ENCODE results near the gene C3. TPM values are rescaled to one million over a fixed set of nuclear protein-coding genes. Genes with fewer than 3 reads are reported as not detected.

C3 gene
- total RNA-seq, 1 donor from 2014 or later: 133 TPM

- no peak for DNase-seq
- H3K9me3 ChIP-seq (replicated peaks): no peaks in the 10 kb centered on the region
- intact Hi-C loops (cut with micrococcal nuclease): no loop called here
- H3K27ac ChIP-seq (replicated peaks): no peak overlapping the region
- no peaks in the 10 kb centered on the region for H3K4me1 ChIP-seq
- H3K27me3 ChIP-seq (ENCODE audit: low read depth): peaks cover 51% of the 10 kb centered on the region
- TF ChIP-seq, protein P1, sequence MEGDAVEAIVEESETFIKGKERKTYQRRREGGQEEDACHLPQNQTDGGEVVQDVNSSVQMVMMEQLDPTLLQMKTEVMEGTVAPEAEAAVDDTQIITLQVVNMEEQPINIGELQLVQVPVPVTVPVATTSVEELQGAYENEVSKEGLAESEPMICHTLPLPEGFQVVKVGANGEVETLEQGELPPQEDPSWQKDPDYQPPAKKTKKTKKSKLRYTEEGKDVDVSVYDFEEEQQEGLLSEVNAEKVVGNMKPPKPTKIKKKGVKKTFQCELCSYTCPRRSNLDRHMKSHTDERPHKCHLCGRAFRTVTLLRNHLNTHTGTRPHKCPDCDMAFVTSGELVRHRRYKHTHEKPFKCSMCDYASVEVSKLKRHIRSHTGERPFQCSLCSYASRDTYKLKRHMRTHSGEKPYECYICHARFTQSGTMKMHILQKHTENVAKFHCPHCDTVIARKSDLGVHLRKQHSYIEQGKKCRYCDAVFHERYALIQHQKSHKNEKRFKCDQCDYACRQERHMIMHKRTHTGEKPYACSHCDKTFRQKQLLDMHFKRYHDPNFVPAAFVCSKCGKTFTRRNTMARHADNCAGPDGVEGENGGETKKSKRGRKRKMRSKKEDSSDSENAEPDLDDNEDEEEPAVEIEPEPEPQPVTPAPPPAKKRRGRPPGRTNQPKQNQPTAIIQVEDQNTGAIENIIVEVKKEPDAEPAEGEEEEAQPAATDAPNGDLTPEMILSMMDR (IDR thresholded peaks at IDR 0.05; ENCODE audit: borderline replicate concordance): no peak
- H3K4me3 ChIP-seq: no peak overlapping the region
- H3K36me3 ChIP-seq: peaks cover 20% of the 10 kb centered on the region
Measured at GRCh38 chr19:6680141-6680540, 40.3 kb downstream of the C3 start.

DNA sequence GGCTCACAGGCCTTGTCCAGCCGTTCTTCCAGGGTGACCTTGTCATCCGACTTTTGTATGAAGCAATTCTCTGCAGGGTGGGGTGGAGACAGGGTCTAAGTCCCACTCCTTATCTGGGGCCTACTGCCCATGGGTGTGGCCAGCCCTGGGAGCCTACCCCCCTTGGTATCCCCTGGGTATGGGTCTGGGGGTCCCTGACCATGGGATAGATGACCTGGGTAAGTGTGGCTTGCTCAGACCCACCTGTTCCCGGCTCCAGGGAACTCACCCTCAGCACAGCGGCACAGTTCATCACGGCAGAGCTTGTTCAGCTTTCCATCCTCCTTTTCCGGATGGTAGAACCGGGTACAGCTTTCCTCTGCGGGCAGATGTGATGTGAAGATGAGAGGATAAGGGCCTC lies 41.3 kb downstream of the C3 start:
- peaks cover 54% of the 10 kb centered on the region for H3K27me3 ChIP-seq (ENCODE audit: low read depth)
- H3K27ac ChIP-seq (replicated peaks): no peak overlapping the region
- intact Hi-C loops (cut with micrococcal nuclease): no loop called here
- TF ChIP-seq, protein P1 (IDR thresholded peaks at IDR 0.05; ENCODE audit: borderline replicate concordance): no peak
- DNase-seq: no peak
- H3K9me3 ChIP-seq (replicated peaks): no peaks in the 10 kb centered on the region
- H3K4me1 ChIP-seq: peaks cover 6% of the 10 kb centered on the region
- no peak overlapping the region for H3K4me3 ChIP-seq
- peaks cover 13% of the 10 kb centered on the region for H3K36me3 ChIP-seq

DNA sequence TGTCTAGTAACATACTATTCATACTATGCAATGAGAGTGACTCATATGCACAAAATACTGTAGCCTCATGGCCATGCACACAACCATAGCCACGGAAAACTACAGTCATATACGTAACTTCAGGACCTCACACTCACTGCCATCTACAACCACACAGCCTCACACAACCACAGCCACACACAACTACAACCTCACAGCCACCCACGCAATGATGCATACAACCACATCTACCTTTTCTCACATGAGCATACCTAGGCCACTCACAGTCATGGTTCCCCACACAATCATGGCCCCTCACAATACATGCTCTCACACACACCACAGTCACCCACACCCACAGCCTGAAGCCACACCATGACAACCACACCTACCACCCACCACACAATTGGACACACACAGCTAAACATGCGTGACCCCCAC lies 41.8 kb downstream of the C3 start:
- no peak overlapping the region for H3K4me3 ChIP-seq
- no peak for DNase-seq
- TF ChIP-seq, protein P1 (IDR thresholded peaks at IDR 0.05; ENCODE audit: borderline replicate concordance): no peak
- no peaks in the 10 kb centered on the region for H3K9me3 ChIP-seq (replicated peaks)
- H3K27me3 ChIP-seq (ENCODE audit: low read depth): peaks cover 59% of the 10 kb centered on the region
- H3K27ac ChIP-seq (replicated peaks): no peak overlapping the region
- intact Hi-C loops (cut with micrococcal nuclease): no loop called here
- H3K4me1 ChIP-seq: peaks cover 6% of the 10 kb centered on the region
- H3K36me3 ChIP-seq: peaks cover 13% of the 10 kb centered on the region

- TF ChIP-seq, protein P1 (IDR thresholded peaks at IDR 0.05; ENCODE audit: borderline replicate concordance): no peak
Measured at GRCh38 chr19:6677883-6678689, 42.4 kb downstream of the C3 start.

GRCh38 chr19:6677495-6677882 lies 43.0 kb downstream of the C3 start:
- Histone ChIP-seq H3K27me3 (ENCODE audit: low read depth) (peaks cover 67% of the 10 kb centered on the region), H3K4me1 (peaks cover 6% of the 10 kb centered on the region), H3K27ac (replicated peaks) (no peak overlapping the region), H3K36me3 (peaks cover 13% of the 10 kb centered on the region), H3K9me3 (replicated peaks) (no peaks in the 10 kb centered on the region), H3K4me3 (no peak overlapping the region)
- DNase-seq: no peak
- TF ChIP-seq, protein P1 (IDR thresholded peaks at IDR 0.05; ENCODE audit: borderline replicate concordance): no peak
- intact Hi-C loops (cut with micrococcal nuclease): no loop called here

More at GRCh38 chr19:6677883-6678689, 42.4 kb downstream of the C3 start:
- intact Hi-C loops (cut with micrococcal nuclease): no loop called here
- Histone ChIP-seq H3K9me3 (replicated peaks) (no peaks in the 10 kb centered on the region), H3K27ac (replicated peaks) (no peak overlapping the region), H3K36me3 (peaks cover 13% of the 10 kb centered on the region), H3K27me3 (ENCODE audit: low read depth) (peaks cover 65% of the 10 kb centered on the region), H3K4me3 (no peak overlapping the region), H3K4me1 (peaks cover 6% of the 10 kb centered on the region)
- DNase-seq: no peak

Data from left ventricle myocardium inferior (tissue), 1 donor.